Activated CD4-positive, alpha-beta T cell treated with anti-CD3 and anti-CD28 coated beads, Interleukin-2, amount 50 U/mL, for 1 hour (primary cell): ENCODE results near the gene CHST11.
A peak's percentile ranks its signal among the peaks of the same experiment; 100 is the strongest.

Source experiments
- DNase-seq: peaks from one replicate; pipeline ENCODE4 v3.0.0-alpha.2; 2020

Gene CHST11

DNA sequence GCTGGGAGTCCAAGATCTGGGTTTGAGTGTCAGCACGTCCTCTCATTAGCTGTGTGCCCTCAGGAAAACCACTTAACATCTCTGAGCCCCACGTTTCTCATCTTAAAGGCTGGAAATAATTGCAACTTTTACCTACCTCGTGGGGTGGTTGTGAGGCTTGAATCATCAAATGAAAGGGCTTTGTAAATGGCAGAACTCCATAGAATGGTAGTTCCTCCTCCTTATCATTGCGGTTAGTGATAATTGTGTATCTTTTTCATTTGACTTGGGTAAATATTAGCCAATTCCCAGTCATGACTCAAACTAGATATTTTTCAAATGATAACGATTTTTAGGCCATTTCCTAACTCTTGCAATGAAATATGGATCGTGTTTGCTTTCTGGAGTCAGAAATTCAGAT lies 205.5 kb downstream of the CHST11 start:
- no peak for DNase-seq

DNA sequence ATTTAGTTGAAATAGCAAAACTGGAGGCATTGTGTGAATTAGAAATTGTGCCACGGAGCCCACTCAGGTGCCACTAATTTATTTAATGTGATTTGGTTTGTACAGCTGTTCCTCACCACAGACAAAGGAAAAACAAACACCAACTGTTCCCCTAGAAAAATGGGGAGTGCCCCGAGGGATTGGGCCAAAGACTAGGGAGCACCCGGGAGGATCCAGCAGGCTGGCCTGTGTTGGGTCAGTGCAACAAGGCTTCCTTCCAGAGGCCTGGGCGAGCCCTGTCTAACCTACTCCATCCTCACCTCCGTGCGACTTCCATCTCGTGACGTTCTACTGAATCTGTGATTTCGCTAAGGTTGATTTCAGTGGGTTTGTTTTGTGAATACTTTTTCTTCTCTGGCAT lies 206.2 kb downstream of the CHST11 start:
- DNase-seq = no peak

DNA sequence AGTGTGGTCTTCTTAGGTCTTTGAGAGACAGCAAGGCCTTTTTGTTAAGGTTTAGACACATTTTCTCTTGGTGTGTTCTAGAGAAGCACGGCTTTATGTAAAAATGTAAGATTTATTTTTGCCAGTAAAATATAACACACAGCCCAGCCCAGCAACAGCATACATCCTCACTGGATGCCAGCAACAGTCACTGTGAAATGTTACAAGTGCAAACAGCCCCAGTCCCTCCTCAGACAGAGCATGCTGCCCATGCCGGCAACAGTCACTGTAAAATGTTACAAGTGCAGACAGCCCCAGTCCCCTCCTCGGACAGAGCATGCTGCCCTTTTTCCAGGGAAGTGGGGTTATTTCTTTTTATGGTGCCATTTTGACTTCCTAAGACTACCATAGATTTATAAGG lies 207.6 kb downstream of the CHST11 start:
- no peak for DNase-seq

DNA sequence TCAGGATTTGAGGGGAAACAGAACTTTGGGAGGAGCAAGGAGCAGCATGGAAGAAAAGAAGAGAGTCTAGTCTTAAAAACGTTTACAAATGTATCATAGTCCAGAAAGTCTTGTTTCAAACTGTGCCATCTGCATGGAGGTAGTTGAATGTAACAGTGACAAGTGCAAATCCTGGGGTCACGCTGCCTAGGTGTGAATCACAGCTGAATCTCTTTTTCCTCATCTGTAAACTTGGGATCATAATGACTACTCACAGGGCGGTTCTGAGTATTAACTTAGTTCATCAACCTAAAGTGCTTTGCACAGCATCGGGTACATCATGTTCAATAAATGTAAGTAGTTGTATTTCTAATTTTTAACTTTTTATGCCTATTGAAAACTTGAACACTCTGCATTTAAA lies 208.5 kb downstream of the CHST11 start:
- no peak for DNase-seq

DNA sequence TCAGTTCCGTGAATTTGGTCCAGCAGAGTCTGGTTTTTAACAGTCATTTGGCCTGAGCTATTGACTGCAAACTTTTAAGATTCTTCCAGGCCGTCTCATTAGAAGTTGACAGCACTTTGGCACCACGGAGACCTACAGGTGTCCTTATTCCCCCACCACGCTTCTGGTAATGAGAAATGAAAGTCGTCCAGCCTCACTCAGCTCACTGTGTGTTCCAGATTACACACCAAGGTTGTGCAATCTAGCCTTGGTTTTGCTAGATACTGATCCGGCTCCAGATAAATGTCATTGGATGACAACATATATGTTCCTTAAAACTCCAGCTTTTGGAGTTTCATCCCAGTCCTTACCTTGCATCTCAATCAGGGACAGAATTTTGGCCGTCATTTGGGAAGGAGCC lies 210.4 kb downstream of the CHST11 start:
- no peak for DNase-seq

DNA sequence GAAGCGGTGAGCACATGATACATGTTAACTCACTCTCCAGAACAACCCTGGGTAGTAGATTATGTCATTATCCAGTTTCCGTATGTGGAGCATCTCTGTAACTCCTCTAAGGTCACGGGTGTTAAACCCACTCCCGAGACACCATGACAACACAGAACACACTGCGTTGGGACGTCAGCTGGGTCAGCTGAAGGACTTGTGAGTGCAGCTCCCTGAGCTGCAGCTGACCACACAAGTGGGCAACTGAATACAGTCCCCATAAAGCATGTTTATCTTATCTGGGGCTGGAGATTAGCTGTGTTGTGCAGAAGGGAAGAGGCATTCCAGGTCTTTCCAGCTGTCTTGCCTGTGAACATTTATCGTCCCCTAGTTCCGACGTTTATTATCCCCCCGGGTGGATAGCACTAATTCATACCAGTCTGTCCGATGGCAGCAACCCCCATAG lies 211.5 kb downstream of the CHST11 start:
- no peak for DNase-seq

DNA sequence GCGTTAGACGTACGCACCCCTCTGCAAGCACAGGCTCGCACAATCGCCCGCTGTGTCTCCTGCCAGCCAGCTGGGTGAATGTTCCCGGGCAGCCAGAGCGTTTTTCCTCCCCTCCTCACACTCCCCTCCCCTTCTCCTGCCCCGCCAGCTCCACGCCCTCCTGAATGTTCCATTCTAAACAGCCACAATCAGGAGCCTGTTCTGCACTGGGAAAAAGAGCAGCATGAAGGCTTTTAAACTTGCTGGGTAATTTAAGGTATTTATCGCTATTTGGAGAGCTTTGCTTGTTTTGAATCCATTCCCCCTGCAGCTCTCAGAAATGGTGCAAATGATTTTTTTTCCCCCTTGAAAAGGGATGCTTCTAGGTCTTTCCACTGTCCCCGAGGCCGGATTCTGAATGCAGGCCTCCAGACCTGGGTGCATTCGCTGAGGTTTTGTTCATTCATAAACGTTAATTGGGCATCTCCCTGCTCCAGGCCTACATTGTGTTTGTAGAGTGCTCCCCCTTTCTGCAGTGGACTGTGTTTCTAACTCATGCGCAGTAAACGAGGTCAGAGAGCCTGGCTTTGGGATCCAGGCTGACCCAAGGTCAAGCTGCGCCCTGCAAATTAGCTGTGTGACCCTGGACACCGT lies 212.5 kb downstream of the CHST11 start:
- DNase-seq = no peak

DNA sequence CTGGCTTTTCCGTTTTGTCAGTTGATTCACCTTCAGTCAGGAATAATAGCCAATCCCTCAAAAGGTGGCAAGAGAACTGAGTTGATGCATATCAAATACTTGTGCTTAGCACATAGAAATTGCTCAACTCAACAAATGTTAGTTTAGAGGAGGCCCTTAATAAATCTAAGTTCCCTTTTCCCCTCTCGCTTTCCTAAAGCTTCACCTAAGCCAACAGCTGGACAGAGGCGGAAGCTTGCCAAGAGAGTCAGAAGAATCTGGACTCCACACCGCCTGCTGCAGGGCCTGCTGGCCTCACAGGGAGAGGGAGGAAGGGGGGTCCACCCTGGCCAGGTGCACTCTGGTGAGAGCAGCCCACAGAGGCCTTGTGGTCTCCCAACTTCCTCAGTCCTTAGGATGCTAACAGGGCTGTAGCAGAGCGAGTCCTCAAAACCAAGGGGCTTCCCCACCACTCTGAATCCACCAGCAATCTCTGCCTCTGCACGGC lies 213.1 kb downstream of the CHST11 start:
- DNase-seq = no peak

DNA sequence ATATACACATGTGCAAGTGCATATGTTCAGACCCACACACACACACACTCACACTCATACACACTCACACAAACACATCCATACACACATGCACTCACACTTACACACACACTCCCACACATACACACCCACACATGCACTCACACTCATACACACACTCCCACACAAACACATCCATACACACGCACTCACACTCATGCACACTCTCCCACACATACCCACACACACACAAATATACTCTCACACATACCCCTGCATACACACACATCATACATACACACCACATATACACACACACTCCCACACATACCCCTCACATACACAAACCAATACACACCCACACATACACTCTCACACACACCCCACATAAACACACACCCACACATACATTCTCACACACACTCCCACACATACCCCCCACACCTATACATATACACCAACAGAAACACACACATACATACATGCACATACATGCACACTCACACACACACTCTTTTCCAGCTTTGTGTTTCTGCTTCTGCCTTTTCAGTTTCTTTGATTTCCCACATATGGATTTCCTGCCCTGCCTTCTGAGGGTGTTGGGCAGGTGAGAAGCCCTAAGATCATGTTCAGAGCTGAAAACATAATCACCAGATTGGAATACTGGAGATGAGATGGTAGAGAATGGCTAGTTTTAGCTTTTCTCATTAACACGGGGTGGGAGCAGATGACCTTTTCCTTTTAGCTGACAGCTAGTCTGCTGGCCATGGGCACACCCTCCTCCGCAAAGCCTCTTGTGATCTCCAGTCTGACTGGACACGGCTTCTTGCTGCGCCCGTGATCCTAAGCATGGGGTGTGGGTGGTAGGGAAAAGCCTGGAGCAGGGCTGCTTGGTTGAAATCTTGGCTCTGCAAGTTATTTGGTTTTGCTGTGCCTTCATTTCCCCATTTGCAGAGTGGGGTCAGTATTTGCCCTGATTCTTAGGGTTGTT lies 214.0 kb downstream of the CHST11 start:
- no peak for DNase-seq

DNA sequence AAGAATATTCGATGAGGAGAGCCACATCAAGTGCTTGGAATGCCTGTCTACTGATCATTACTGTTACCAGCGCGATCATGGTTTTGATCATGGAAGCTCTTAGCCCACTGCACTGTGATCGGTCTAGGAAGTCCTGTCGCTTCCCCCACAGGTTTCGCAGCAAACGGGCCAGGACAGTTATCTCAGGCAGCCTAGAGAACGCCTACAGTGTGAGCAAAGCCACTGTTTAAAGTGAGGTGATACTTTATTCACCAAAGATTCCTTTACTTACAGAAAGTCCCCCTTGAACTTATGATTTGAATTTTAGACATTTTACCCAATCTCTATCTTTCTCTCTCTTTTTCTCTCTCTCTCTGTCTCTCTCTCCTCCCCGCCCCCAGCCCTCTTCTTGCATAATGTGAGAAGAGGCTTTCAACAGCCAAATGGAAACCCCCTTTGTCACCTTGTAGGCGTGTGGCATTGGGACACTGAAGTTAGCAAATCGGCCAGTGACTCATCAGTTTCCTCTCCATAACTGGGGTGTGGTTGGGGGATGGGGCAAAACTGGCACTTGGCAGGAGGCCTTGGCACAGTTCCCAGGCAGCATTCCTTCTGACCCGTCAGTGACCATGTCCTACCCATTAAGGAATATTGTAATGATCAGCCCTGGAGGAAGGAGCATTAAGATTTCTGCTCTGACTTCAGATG lies 214.8 kb downstream of the CHST11 start:
- peak; percentile 58 for DNase-seq

DNA sequence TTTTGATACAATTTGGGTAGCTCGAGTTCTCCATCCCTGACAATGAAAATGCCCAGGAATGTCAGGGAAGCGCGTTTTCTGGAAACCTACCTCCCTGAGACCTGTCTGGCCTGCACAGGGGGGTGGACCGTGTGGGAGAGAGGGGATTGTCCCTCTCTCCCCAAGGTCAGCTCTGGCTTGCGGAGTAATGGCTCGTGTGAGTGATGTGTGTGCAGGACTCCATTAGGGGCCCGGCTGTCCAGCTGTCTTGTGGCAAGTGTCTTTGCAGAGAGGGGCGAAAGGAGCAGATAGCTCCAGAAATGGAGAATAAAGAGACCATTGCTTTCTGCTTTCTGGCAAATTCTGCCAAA lies 215.3 kb downstream of the CHST11 start:
- no peak for DNase-seq

DNA sequence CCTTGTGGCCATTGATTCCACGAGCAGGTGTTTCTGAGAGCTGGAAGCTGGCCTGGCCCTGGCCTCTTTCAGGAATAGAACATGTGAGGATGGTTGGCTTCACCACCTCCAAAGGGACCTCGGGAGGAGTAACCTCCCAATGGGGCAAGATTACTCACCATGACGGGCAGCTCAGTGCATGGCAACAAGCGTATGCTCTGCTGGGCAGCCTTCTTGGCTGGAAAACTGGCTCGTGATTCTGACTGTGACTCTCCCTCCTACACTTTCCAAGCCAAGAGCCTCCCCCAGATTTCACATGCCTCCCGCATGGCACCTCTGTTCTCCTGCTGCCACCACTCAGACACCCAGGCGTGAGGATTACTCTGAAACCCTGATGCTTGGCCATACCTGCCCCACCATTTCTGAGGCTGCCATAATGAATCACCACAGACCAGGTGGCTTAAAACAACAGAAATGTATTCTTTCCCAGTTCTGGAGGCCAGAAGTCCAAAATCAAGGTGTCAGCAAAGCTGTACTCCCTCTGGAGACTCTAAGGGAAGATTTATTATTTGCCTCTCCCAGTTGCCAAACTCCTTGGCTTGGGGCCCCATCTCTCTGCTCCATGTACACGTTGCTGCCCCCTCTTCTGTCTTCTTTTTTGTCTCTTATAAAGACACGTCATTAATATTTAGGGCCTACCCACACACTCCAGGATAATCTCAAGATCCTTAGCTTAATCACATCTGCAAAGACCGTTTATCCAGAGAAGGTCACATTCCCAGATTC lies 215.9 kb downstream of the CHST11 start:
- no peak for DNase-seq

DNA sequence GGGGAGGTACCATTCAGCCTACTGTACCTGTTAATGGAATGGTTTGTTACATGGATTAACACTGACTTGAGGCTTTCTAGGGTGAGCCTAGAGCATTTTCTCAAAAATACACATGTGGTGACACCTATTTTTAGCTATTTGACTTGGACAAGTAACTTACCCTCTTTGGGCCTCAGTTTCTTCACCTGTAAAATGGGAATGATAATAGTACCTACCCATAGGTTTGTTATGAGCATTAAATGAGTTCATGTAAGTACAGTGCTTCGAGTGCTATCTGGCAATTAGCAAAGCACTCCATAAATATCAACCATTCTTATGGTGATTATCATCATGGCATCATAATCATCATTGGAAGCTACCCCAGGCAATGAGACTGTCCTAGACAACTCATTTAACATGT lies 216.5 kb downstream of the CHST11 start:
- no peak for DNase-seq

DNA sequence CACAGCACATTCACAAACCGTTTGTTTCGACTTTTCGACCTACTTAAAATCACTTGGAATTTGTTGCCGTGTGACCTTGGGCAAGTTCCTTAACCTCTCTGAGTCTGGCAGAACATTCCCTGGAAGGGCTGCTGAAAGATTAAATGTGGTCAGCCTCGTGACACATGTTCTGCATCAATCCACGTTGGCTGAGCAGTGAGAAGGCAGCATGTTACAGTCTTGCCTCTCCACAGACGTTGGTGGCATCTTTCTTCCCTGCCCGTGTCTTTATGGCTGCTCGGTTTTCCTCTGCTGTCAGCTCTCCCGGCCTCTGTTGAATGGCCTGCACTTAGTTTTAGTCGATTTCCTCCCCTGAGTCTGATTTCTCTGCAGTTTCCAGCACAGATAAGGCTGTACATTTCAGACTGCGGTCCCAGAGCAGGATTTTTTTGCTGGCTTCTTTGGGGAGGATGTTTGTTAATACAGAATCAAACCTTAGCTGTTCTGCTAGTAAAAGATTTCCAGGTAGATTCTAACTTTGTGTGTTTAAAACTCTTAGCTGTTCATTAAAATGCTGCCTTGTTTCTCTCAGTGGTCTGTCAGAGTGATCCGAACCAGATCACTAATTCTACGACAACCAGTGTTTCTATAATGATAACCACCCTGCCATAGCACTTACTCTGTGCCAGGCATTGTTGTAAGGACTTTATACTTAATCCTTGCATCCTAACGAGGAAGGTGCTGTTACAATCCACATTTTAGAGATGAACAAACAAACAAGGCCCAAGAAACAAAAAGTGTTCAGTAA lies 217.1 kb downstream of the CHST11 start:
- no peak for DNase-seq

DNA sequence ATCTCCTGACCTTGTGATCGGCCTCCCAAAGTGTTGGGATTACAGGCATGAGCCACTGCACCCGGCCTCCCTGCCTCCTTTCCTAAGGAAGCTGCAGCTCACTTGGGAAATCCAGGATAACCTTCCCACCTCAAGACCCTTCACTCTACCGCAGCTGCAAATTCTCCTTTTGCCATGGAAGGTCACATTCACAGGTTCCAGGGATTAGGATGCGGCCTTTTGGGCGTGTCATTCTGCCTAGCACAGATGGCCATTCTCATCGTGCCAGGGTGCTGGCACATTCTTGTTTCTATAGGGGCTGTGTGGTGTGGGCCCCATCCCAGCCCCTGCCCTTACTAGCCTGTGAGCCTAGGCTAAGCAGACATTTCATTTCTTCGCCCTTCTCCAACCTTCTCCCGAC lies 219.9 kb downstream of the CHST11 start:
- DNase-seq = no peak

DNA sequence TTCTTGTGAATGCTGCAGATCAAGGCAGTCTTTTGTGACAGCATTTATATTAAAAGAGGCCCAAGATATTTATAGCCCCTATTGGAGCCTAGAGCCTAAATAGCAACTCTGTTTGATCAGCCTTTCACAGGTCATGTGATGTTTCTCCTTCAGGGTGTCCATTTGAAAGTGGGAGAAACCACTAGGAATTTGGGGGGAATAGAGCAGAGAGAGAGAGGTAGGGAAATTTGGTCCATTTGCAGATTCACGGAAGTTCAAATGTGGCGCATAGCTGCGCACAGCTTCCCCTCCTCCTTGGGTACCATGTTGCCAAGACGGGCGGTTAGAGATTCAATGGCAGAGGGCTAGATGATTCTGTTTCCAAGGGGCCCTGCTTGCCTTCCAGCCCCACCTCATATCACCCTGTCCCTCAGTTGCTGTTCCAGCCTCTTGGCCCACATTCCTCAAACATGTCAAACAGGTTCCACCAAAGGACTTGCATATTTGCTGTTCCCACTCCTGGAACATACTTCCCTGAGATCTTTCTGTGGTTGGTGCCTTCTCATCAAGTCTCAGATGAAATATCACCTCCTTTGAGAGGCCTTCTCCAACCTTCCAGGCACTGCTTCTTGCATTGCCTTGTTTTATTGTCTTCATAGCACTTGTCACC lies 220.8 kb downstream of the CHST11 start:
- no peak for DNase-seq

DNA sequence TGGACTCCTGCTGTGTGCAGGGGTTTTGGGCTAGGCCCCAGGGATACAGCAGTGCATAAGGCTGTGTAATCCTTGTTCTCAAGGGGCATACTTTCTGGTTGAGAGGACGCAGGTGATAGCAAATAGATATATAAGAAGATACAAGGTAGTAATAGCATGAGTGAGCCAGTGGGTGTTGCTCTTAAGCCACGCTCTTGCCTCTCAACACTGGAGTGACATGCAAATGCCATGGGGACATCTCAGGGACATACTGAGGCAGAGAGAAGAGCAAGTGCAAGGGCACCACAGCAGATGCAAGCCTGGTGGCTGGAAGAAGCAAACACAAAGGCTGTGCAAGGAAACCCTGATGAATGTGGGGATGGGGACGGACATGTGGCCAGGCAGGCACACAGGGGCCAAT lies 223.3 kb downstream of the CHST11 start:
- peak; percentile 17 for DNase-seq

DNA sequence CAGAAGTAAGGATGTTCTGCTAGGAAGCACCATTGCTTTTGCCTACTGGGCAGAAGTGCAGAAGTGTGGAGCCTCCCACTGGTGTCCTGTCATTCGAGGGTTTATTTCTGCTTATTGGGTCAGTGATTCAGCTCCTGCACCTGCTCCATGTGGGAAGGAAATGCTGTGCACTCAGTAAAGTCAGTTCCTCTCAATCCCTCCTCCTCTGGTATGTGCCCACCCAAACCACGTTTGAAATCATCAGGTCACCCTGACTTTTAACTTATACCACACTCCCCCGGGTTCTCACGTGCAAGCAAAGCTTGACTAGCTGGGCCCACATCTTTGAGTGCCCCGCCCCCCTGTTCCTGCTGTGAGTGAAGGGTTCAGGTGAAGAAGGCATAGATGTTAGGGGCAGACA lies 223.7 kb downstream of the CHST11 start:
- no peak for DNase-seq

DNA sequence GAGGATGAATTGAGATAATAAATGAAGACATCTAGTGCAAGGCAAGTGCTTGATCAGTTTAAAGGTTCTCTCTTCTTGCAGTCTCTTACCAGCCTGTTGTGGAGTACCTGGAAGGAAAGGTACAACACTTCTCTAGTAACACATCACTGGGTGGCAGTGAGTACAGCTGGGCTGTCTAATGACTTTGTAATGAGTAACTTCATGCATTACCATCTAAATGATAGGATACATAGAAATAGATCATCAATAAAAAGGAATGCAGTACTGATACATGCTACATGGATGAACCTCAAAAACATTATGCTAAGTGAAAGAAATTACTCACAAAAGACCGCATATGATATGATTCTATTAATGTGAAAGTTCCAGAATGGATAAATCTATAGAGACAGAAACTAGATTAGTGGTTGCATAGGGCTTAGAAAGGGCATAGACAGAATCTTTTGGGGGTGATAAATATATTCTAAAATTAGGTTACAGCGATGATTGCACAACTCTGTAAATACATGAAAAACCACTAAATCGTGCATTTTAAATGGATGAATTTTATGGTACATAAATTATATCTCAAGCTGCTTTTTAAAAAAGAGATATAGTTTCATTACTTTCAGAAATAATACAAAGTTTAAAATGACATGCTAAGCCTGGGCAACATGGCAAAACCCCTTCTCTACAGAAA lies 224.4 kb downstream of the CHST11 start:
- no peak for DNase-seq

DNA sequence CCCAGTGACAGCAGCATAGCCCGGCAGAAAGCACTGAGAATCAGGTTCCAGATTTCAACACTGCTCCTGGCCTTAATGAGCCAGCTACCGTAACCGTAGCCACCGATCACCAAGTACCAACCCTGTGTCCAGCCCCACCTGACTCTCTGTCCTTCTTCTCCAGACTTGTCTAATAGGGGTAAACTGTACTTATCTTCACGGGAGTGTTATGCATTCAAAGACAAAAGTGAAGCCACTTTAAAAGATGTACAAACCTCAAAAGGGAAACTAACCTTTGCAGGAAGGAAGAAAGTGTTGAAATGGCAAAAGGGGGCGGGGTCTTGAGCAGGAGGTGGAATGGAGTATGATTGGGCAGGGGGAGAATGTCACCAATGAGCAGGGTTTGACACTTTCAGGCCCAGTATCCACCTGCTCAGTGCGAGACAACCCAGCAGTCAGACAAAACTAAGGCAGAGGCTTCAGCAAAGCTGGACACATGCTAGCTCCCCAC lies 226.1 kb downstream of the CHST11 start:
- DNase-seq = peak; percentile 70
